Measurements from ENCODE around the gene PSAPL1. TPM values are rescaled to one million over a fixed set of nuclear protein-coding genes. Genes with fewer than 3 reads are reported as not detected.

PSAPL1 gene
- total RNA-seq, 1 experiment from 2014 or later: not detected

- DNase-seq (ENCODE audit: low spot score) (peak; percentile 4), ATAC-seq (no peak)
- Mint-ChIP-seq H3K9me3 (peaks cover 27% of the 10 kb centered on the region), H3K4me3 (no peak overlapping the region), H3K36me3 (peaks cover 13% of the 10 kb centered on the region), H3K27me3 (ENCODE audit: low read depth) (peaks cover 92% of the 10 kb centered on the region), H3K4me1 (peaks cover 28% of the 10 kb centered on the region), H3K27ac (no peak overlapping the region)
- CTCF ChIA-PET: no interaction called here
- POLR2A ChIA-PET: no interaction called here
- TF ChIP-seq FOXJ3 (CRISPR knock-in tag; IDR thresholded peaks at IDR 0.05; ENCODE audit: borderline replicate concordance) (no peak), TEAD4 (CRISPR knock-in tag; IDR thresholded peaks at IDR 0.05) (no peak), EMX1 (CRISPR knock-in tag; IDR thresholded peaks at IDR 0.05) (no peak), NFYB (CRISPR knock-in tag; conservative IDR thresholded peaks at IDR 0.05; ENCODE audit: low read depth) (no peak), ELF4 (CRISPR knock-in tag; IDR thresholded peaks at IDR 0.05; ENCODE audit: low read depth) (no peak), NFE2L1 (CRISPR knock-in tag; IDR thresholded peaks at IDR 0.05) (no peak), ZSCAN18 (CRISPR knock-in tag; IDR thresholded peaks at IDR 0.05) (no peak), CBFB (CRISPR knock-in tag; IDR thresholded peaks at IDR 0.05; ENCODE audit: low read depth) (no peak), USF2 (CRISPR knock-in tag; IDR thresholded peaks at IDR 0.05) (no peak), MLX (CRISPR knock-in tag; IDR thresholded peaks at IDR 0.05) (no peak), NFATC4 (CRISPR knock-in tag; IDR thresholded peaks at IDR 0.05) (no peak), TP53 (CRISPR knock-in tag; IDR thresholded peaks at IDR 0.05) (no peak), GTF2I (CRISPR knock-in tag; conservative IDR thresholded peaks at IDR 0.05) (no peak), IRF2 (CRISPR knock-in tag; IDR thresholded peaks at IDR 0.05; ENCODE audit: borderline replicate concordance, low read depth) (no peak), ZNF532 (CRISPR knock-in tag; IDR thresholded peaks at IDR 0.05; ENCODE audit: borderline replicate concordance) (no peak), ETV6 (CRISPR knock-in tag; IDR thresholded peaks at IDR 0.05) (no peak)
- TF ChIP-seq, protein P1, sequence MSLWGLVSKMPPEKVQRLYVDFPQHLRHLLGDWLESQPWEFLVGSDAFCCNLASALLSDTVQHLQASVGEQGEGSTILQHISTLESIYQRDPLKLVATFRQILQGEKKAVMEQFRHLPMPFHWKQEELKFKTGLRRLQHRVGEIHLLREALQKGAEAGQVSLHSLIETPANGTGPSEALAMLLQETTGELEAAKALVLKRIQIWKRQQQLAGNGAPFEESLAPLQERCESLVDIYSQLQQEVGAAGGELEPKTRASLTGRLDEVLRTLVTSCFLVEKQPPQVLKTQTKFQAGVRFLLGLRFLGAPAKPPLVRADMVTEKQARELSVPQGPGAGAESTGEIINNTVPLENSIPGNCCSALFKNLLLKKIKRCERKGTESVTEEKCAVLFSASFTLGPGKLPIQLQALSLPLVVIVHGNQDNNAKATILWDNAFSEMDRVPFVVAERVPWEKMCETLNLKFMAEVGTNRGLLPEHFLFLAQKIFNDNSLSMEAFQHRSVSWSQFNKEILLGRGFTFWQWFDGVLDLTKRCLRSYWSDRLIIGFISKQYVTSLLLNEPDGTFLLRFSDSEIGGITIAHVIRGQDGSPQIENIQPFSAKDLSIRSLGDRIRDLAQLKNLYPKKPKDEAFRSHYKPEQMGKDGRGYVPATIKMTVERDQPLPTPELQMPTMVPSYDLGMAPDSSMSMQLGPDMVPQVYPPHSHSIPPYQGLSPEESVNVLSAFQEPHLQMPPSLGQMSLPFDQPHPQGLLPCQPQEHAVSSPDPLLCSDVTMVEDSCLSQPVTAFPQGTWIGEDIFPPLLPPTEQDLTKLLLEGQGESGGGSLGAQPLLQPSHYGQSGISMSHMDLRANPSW (CRISPR knock-in tag; conservative IDR thresholded peaks at IDR 0.05; ENCODE audit: low read depth): no peak
- TF ChIP-seq, protein P2, sequence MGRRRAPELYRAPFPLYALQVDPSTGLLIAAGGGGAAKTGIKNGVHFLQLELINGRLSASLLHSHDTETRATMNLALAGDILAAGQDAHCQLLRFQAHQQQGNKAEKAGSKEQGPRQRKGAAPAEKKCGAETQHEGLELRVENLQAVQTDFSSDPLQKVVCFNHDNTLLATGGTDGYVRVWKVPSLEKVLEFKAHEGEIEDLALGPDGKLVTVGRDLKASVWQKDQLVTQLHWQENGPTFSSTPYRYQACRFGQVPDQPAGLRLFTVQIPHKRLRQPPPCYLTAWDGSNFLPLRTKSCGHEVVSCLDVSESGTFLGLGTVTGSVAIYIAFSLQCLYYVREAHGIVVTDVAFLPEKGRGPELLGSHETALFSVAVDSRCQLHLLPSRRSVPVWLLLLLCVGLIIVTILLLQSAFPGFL (CRISPR knock-in tag; IDR thresholded peaks at IDR 0.05; ENCODE audit: borderline replicate concordance): no peak
- TF ChIP-seq, protein P3, sequence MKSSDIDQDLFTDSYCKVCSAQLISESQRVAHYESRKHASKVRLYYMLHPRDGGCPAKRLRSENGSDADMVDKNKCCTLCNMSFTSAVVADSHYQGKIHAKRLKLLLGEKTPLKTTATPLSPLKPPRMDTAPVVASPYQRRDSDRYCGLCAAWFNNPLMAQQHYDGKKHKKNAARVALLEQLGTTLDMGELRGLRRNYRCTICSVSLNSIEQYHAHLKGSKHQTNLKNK (CRISPR knock-in tag; IDR thresholded peaks at IDR 0.05): no peak
These were observed 22.7 kb downstream of the PSAPL1 start for GRCh38 chr4:7411896-7412553.
